Activated CD4-positive, alpha-beta T cell treated with anti-CD3 and anti-CD28 coated beads, Interleukin-2, amount 10 ng/mL, durations not matched to agents 24 days and 14 days (primary cell): Measurements from ENCODE around the gene MAP3K2. TPM values are rescaled to one million over a fixed set of nuclear protein-coding genes. Genes with fewer than 3 reads are reported as not detected.

ENCODE experiments used
- DNase-seq: peaks from one replicate; pipeline ENCODE4 v3.0.0; 2022
- H3K27ac Mint-ChIP-seq: one replicate; pipeline ENCODE4 v1.8.0; 2022; ENCODE audit warnings: mild to moderate bottlenecking, mixed read lengths
- H3K27me3 Mint-ChIP-seq: one replicate; pipeline ENCODE4 v1.8.0; 2022; ENCODE audit warnings: mixed read lengths
- H3K36me3 Mint-ChIP-seq: one replicate; pipeline ENCODE4 v1.8.0; 2022; ENCODE audit warnings: low read depth, mild to moderate bottlenecking, mixed read lengths
- H3K4me1 Mint-ChIP-seq: one replicate; pipeline ENCODE4 v1.8.0; 2021; ENCODE audit warnings: mixed read lengths
- H3K4me3 Mint-ChIP-seq: one replicate; pipeline ENCODE4 v1.8.0; 2022; ENCODE audit warnings: mild to moderate bottlenecking, moderate library complexity, mixed read lengths
- H3K9me3 Mint-ChIP-seq: one replicate; pipeline ENCODE4 v1.8.0; 2021; ENCODE audit warnings: mixed read lengths
- intact Hi-C: fragments of 100-400 bp; cut with micrococcal nuclease; formaldehyde crosslinking; loops from one replicate; pipeline ENCODE4 v1.15.1; 2023
- total RNA-seq: library from RNA; stranded (reverse); gene quantifications from 2 replicates; pipeline ENCODE4 v1.2.3, GENCODE V29; 2022

MAP3K2 gene, protein sequence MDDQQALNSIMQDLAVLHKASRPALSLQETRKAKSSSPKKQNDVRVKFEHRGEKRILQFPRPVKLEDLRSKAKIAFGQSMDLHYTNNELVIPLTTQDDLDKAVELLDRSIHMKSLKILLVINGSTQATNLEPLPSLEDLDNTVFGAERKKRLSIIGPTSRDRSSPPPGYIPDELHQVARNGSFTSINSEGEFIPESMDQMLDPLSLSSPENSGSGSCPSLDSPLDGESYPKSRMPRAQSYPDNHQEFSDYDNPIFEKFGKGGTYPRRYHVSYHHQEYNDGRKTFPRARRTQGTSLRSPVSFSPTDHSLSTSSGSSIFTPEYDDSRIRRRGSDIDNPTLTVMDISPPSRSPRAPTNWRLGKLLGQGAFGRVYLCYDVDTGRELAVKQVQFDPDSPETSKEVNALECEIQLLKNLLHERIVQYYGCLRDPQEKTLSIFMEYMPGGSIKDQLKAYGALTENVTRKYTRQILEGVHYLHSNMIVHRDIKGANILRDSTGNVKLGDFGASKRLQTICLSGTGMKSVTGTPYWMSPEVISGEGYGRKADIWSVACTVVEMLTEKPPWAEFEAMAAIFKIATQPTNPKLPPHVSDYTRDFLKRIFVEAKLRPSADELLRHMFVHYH
- total RNA-seq = 53.7 and 57.5 TPM in 2 replicates

DNA sequence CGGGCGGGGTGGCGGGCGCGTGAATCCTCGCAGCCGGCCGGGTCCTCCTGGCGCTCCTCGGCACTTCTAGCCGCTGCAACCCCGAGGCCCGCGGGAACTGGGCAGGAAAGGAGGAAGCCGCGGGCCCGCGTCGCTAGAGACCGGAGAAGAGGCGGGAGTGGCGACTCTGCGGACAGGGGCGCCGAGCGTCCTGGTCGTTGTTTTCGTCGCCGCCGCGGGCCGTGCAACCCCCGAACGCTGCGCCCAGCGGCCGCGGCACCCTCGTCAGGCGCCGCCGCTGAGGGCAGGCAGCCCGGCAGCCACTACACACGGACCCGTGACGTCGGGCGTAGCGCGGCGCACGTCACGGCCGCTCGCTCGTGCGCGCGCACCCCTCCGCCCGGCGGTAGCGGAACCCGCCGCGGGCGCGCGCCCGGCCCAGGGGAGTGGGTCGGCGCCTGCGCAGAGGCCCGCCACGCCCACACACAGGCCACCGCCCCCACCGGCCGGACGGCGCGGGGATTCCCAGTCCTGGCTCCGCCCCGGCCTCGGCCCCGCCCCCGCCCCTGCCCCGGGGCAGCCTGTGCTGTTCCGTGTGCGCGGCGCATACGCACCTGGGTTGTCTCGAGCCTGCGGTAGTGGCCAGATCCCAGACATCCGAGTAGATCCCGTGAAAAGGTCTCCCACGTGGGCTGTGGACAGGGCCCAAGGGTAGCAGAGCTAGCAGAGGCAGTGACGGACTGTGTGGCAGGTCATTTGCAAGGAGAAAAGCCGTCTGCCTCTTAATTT is at the start of gene MAP3K2:
MAP3K2 (minus strand) TSS at position 321 of the 768 bp plus-strand sequence. CDS start 44,846 bp downstream, outside the sequence.
- Mint-ChIP-seq H3K27ac (peak within 1 kb of the TSS; percentile 98), H3K4me1 (peaks cover 63% of the 10 kb centered on the region), H3K27me3 (no peaks in the 10 kb centered on the region), H3K9me3 (peaks cover 8% of the 10 kb centered on the region), H3K4me3 (peak within 1 kb of the TSS; percentile 88), H3K36me3 (peaks cover 13% of the 10 kb centered on the region)
- intact Hi-C loops = loop anchor here (1.0 to 5.0 kb wide), 8 partner anchors 10 to 729 kb away; partner anchors contain the start of genes IWS1 and WDR33
- DNase-seq = peak; percentile 98

DNA sequence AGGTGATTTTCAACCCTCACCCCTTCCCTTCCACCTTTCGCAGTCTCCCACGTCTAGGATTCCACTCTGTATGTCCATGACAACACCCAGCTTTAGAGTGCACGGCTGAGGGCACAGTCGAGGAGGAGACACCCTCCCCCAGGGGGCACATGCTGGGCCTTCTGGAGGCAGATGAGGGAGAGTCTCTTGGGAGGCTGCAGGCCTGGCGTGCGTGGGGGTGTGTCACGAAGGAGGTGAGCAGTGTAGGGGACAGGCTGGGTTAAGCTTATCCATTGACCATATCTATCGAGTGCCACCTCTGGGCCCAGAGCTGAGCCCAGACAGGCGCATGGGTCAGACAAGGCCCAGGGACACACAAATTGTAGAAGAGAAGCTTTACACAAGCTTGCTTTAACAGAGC is 49.3 kb upstream of the MAP3K2 start:
- no peak overlapping the region for H3K27ac Mint-ChIP-seq

DNA sequence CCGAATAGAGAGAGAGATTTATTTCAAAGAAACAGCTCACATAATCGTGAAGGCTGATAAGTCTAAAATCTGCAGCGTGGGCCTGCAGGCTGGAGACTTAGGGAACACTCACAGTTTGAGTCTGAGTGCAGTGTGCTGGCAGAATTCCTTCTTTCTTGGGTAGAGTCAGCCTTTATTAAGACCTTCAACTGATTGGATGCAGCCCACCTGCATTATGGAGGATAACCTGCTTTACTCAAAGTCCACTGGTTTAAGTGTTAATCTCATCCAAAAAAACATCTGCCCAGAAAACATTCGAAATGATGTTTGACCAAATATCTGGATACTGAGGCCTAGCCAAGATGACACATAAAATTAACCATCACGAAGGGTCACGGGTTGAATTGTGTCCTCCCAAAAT is 46.7 kb upstream of the MAP3K2 start:
- H3K4me3 Mint-ChIP-seq = no peak overlapping the region
- H3K4me1 Mint-ChIP-seq = no peaks in the 10 kb centered on the region
- H3K9me3 Mint-ChIP-seq = no peaks in the 10 kb centered on the region
- intact Hi-C loops = no loop called here
- no peak for DNase-seq
- no peaks in the 10 kb centered on the region for H3K36me3 Mint-ChIP-seq
- peaks cover 2% of the 10 kb centered on the region for H3K27me3 Mint-ChIP-seq
- no peak overlapping the region for H3K27ac Mint-ChIP-seq

More for the DNA sequence above, 49.3 kb upstream of the MAP3K2 start:
- Mint-ChIP-seq H3K4me3 (no peak overlapping the region), H3K4me1 (no peaks in the 10 kb centered on the region), H3K36me3 (no peaks in the 10 kb centered on the region), H3K9me3 (peaks cover 8% of the 10 kb centered on the region), H3K27me3 (peaks cover 2% of the 10 kb centered on the region)
- DNase-seq = no peak
- intact Hi-C loops = no loop called here

DNA sequence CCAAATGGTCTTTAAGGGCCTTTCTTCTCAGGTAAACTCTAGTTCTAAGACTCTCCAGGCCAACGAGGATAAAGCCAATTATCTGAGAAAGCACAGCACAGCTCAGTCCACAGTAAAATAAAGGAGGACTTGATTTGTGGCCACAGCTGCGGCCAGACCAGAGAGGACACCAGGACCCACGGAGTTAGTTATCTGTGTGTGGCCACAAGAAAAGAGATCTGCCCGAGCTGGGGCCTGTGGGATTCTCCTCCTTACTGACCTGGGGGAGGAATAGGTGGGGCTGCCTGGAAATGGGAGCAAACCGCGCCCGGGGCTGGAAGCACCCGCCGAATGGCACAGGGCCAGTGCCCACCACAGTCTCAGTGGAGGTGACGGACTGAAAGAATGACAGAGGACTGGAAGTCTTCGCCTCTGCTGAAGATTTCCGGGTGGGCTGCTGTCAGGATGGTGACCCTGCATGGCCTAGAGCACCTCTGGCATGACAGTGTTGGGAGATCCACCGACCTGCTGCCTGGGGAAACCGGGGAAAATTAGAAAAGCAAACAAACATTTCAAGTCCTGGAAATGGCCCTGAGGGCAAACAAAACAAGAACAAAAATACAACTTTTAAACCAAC is 43.7 kb upstream of the MAP3K2 start:
- Mint-ChIP-seq H3K27me3 (peaks cover 2% of the 10 kb centered on the region), H3K4me3 (no peak overlapping the region), H3K27ac (no peak overlapping the region), H3K9me3 (no peaks in the 10 kb centered on the region), H3K4me1 (no peaks in the 10 kb centered on the region), H3K36me3 (no peaks in the 10 kb centered on the region)
- intact Hi-C loops = no loop called here
- no peak for DNase-seq

DNA sequence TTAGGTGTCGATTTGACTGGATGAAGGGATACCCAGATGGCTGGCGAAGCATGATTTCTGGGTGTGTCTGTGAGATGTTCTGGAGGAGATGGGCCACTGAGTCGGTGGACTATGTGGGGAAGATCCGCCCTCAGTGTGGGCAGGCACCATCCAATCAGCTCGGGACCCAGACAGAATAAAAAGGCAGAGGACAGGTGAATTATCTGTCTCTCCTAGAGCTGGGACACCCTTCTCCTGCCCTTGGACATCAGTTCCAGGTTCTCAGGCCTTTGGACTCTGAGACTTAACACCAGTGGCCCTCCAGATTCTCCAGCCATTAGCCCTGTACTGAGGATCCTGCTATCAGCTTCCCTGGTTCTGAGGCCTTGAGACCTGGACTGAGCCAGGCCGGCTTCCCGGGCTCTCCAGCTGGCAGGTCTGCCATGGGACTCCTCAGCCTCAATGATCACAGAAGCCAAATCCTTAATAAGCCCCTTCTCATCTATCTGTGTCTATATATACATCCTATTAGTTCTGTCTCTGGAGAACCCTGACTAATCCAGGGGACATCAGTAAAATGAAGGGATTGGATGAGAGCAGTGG is 42.2 kb upstream of the MAP3K2 start:
- no peak overlapping the region for H3K4me3 Mint-ChIP-seq
- H3K27me3 Mint-ChIP-seq = peaks cover 6% of the 10 kb centered on the region
- peak overlapping the region; percentile 22 for H3K27ac Mint-ChIP-seq
- H3K9me3 Mint-ChIP-seq = no peaks in the 10 kb centered on the region
- DNase-seq = no peak
- intact Hi-C loops = no loop called here
- H3K4me1 Mint-ChIP-seq = no peaks in the 10 kb centered on the region
- no peaks in the 10 kb centered on the region for H3K36me3 Mint-ChIP-seq

DNA sequence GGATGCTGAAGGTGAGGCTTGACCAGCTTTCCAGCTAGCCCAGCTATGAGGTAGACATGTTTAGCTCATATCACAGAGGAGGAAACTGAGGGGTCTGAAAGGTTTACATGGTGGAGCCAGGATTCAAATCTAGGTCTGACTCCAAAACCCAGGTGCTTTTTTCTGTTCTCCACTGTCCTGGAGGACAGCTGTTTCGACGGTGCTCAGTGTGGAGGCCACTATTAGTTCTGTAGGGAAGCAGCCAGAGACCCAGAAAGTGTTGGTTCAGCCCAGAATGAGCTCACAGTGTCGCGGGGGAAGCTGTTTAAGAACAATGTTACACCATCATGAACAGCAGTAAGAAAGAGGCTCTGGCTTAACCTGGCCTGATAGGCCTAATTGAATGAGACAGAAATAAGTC is 41.5 kb upstream of the MAP3K2 start:
- DNase-seq = no peak
- H3K4me3 Mint-ChIP-seq = no peak overlapping the region
- H3K27ac Mint-ChIP-seq = no peak overlapping the region

DNA sequence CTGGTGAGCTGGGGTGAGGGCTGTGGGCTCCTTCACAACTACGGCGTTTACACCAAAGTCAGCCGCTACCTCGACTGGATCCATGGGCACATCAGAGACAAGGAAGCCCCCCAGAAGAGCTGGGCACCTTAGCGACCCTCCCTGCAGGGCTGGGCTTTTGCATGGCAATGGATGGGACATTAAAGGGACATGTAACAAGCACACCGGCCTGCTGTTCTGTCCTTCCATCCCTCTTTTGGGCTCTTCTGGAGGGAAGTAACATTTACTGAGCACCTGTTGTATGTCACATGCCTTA is 41.0 kb upstream of the MAP3K2 start:
- Mint-ChIP-seq H3K27ac (no peak overlapping the region), H3K4me3 (no peak overlapping the region)

More for the DNA sequence above, 41.5 kb upstream of the MAP3K2 start:
- intact Hi-C loops = no loop called here
- peaks cover 11% of the 10 kb centered on the region for H3K27me3 Mint-ChIP-seq
- no peaks in the 10 kb centered on the region for H3K36me3 Mint-ChIP-seq
- no peaks in the 10 kb centered on the region for H3K4me1 Mint-ChIP-seq
- H3K9me3 Mint-ChIP-seq = no peaks in the 10 kb centered on the region

DNA sequence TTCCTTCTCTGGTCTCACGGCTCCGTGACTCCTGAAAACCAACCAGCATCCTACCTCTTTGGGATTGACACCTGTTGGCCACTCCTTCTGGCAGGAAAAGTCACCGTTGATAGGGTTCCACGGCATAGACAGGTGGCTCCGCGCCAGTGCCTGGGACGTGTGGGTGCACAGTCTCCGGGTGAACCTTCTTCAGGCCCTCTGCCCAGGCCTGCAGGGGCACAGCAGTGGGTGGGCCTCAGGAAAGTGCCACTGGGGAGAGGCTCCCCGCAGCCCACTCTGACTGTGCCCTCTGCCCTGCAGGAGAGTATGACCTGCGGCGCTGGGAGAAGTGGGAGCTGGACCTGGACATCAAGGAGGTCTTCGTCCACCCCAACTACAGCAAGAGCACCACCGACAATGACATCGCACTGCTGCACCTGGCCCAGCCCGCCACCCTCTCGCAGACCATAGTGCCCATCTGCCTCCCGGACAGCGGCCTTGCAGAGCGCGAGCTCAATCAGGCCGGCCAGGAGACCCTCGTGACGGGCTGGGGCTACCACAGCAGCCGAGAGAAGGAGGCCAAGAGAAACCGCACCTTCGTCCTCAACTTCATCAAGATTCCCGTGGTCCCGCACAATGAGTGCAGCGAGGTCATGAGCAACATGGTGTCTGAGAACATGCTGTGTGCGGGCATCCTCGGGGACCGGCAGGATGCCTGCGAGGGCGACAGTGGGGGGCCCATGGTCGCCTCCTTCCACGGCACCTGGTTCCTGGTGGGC is 40.5 kb upstream of the MAP3K2 start:
- intact Hi-C loops = no loop called here
- no peaks in the 10 kb centered on the region for H3K9me3 Mint-ChIP-seq
- peaks cover 3% of the 10 kb centered on the region for H3K4me1 Mint-ChIP-seq
- no peak overlapping the region for H3K4me3 Mint-ChIP-seq
- no peak for DNase-seq
- no peaks in the 10 kb centered on the region for H3K36me3 Mint-ChIP-seq
- H3K27ac Mint-ChIP-seq = no peak overlapping the region
- peaks cover 19% of the 10 kb centered on the region for H3K27me3 Mint-ChIP-seq

More for the DNA sequence above, 41.0 kb upstream of the MAP3K2 start:
- H3K9me3 Mint-ChIP-seq = no peaks in the 10 kb centered on the region
- H3K27me3 Mint-ChIP-seq = peaks cover 16% of the 10 kb centered on the region
- peaks cover 3% of the 10 kb centered on the region for H3K4me1 Mint-ChIP-seq
- intact Hi-C loops = no loop called here
- no peak for DNase-seq
- H3K36me3 Mint-ChIP-seq = no peaks in the 10 kb centered on the region

DNA sequence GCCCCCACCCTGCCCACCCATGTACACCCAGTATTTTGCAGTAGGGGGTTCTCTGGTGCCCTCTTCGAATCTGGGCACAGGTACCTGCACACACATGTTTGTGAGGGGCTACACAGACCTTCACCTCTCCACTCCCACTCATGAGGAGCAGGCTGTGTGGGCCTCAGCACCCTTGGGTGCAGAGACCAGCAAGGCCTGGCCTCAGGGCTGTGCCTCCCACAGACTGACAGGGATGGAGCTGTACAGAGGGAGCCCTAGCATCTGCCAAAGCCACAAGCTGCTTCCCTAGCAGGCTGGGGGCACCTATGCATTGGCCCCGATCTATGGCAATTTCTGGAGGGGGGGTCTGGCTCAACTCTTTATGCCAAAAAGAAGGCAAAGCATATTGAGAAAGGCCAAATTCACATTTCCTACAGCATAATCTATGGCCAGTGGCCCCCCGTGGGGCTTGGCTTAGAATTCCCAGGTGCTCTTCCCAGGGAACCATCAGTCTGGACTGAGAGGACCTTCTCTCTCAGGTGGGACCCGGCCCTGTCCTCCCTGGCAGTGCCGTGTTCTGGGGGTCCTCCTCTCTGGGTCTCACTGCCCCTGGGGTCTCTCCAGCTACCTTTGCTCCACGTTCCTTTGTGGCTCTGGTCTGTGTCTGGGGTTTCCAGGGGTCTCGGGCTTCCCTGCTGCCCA is 39.7 kb upstream of the MAP3K2 start:
- Mint-ChIP-seq H3K4me3 (no peak overlapping the region), H3K27ac (no peak overlapping the region), H3K4me1 (peaks cover 5% of the 10 kb centered on the region), H3K27me3 (peaks cover 22% of the 10 kb centered on the region), H3K9me3 (no peaks in the 10 kb centered on the region), H3K36me3 (no peaks in the 10 kb centered on the region)
- intact Hi-C loops = no loop called here
- DNase-seq = no peak

DNA sequence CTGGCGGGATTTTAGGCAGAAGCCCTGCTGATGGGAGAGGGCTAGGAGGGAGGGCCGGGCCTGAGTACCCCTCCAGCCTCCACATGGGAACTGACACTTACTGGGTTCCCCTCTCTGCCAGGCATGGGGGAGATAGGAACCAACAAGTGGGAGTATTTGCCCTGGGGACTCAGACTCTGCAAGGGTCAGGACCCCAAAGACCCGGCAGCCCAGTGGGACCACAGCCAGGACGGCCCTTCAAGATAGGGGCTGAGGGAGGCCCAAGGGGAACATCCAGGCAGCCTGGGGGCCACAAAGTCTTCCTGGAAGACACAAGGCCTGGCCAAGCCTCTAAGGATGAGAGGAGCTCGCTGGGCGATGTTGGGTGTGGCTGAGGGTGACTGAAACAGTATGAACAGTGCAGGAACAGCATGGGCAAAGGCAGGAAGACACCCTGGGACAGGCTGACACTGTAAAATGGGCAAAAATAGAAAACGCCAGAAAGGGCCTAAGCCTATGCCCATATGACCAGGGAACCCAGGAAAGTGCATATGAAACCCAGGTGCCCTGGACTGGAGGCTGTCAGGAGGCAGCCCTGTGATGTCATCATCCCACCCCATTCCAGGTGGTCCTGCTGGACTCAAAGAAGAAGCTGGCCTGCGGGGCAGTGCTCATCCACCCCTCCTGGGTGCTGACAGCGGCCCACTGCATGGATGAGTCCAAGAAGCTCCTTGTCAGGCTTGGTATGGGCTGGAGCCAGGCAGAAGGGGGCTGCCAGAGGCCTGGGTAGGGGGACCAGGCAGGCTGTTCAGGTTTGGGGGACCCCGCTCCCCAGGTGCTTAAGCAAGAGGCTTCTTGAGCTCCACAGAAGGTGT is 39.0 kb upstream of the MAP3K2 start:
- intact Hi-C loops = no loop called here
- peaks cover 30% of the 10 kb centered on the region for H3K27me3 Mint-ChIP-seq
- peaks cover 8% of the 10 kb centered on the region for H3K4me1 Mint-ChIP-seq
- no peaks in the 10 kb centered on the region for H3K9me3 Mint-ChIP-seq
- no peak overlapping the region for H3K27ac Mint-ChIP-seq
- H3K4me3 Mint-ChIP-seq = no peak overlapping the region
- DNase-seq = no peak
- no peaks in the 10 kb centered on the region for H3K36me3 Mint-ChIP-seq

DNA sequence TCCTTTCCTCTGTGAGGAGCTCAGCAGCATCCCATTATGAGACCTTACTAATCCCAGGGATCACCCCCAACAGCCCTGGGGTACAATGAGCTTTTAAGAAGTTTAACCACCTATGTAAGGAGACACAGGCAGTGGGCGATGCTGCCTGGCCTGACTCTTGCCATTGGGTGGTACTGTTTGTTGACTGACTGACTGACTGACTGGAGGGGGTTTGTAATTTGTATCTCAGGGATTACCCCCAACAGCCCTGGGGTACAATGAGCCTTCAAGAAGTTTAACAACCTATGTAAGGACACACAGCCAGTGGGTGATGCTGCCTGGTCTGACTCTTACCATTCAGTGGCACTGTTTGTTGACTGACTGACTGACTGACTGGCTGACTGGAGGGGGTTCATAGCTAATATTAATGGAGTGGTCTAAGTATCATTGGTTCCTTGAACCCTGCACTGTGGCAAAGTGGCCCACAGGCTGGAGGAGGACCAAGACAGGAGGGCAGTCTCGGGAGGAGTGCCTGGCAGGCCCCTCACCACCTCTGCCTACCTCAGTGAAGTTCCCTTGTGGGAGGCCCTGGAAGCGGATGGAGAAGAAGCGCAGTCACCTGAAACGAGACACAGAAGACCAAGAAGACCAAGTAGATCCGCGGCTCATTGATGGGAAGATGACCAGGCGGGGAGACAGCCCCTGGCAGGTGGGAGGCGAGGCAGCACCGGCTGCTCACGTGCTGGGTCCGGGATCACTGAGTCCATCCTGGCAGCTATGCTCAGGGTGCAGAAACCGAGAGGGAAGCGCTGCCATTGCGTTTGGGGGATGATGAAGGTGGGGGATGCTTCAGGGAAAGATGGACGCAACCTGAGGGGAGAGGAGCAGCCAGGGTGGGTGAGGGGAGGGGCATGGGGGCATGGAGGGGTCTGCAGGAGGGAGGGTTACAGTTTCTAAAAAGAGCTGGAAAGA is 38.0 kb upstream of the MAP3K2 start:
- no peak for DNase-seq

More for the DNA sequence above, 38.0 kb upstream of the MAP3K2 start:
- Mint-ChIP-seq H3K4me1 (peaks cover 8% of the 10 kb centered on the region), H3K9me3 (no peaks in the 10 kb centered on the region), H3K27ac (no peak overlapping the region), H3K27me3 (peaks cover 39% of the 10 kb centered on the region), H3K4me3 (no peak overlapping the region), H3K36me3 (no peaks in the 10 kb centered on the region)
- intact Hi-C loops = no loop called here
